ENCODE results near the gene SNRPD3. TPM values are rescaled to one million over a fixed set of nuclear protein-coding genes. Genes with fewer than 3 reads are reported as not detected.

The SNRPD3 gene
- total and polyA plus RNA-seq, 5 donors, result 63.4 to 109 (median 70.9) TPM

GRCh38 chr22:24516301-24516737 is 39.5 kb upstream of the SNRPD3 start:
- H3K4me1 ChIP-seq (ENCODE audit: control insufficient read depth, insufficient read depth, low read length), result peaks cover 2% of the 10 kb centered on the region
- H3K9me3 ChIP-seq (ENCODE audit: control insufficient read depth, low read length), result no peaks in the 10 kb centered on the region
- no peak overlapping the region for H3K27ac ChIP-seq (ENCODE audit: low read length)
- no peak for ATAC-seq
- 32% methylated on average over 3 of the region's 3 CpGs for WGBS
- no peaks in the 10 kb centered on the region for H3K27me3 ChIP-seq (ENCODE audit: control insufficient read depth, insufficient read depth)
- DNase-seq, result no peak
- H3K4me3 ChIP-seq (ENCODE audit: low read length), result no peak overlapping the region
- intact Hi-C loops (cut with DNase I), result loop anchor here in 3 of 4 donors (5.0 to 10.0 kb wide), 3 partner anchors 89 to 94 kb away; partner anchors contain the start of gene ADORA2A (in 2 of the 3)

- no peak overlapping the region for H3K27ac ChIP-seq (ENCODE audit: low read length)
- H3K4me1 ChIP-seq (ENCODE audit: control insufficient read depth, insufficient read depth, low read length), result no peaks in the 10 kb centered on the region
- H3K9me3 ChIP-seq (ENCODE audit: control insufficient read depth, low read length), result no peaks in the 10 kb centered on the region
- intact Hi-C loops (cut with DNase I), result loop anchor here in 3 of 4 donors (5.0 to 10.0 kb wide), 3 partner anchors 90 to 95 kb away; partner anchors contain the start of gene ADORA2A (in 2 of the 3)
- no peak overlapping the region for H3K4me3 ChIP-seq (ENCODE audit: low read length)
- H3K27me3 ChIP-seq (ENCODE audit: control insufficient read depth, insufficient read depth), result no peaks in the 10 kb centered on the region
- 90% methylated on average over 2 of the region's 2 CpGs for WGBS
- no peak for DNase-seq
- no peak for ATAC-seq
Measured at GRCh38 chr22:24517446-24517845, 38.4 kb upstream of the SNRPD3 start.

- Histone ChIP-seq H3K9me3 (ENCODE audit: control insufficient read depth, low read length) (no peaks in the 10 kb centered on the region), H3K4me1 (ENCODE audit: control insufficient read depth, insufficient read depth, low read length) (no peaks in the 10 kb centered on the region), H3K4me3 (ENCODE audit: low read length) (no peak overlapping the region), H3K27me3 (ENCODE audit: control insufficient read depth, insufficient read depth) (no peaks in the 10 kb centered on the region), H3K27ac (ENCODE audit: low read length) (no peak overlapping the region)
- intact Hi-C loops (cut with DNase I), result loop anchor here in 3 of 4 donors (5.0 to 10.0 kb wide), 3 partner anchors 91 to 96 kb away; partner anchors contain the start of gene ADORA2A (in 2 of the 3)
- DNase-seq (no peak), ATAC-seq (no peak)
- WGBS, result 92% methylated on average over 3 of the region's 3 CpGs
Measured at GRCh38 chr22:24518228-24518627, 37.6 kb upstream of the SNRPD3 start.

- no peak overlapping the region for H3K4me3 ChIP-seq (ENCODE audit: low read length)
- H3K9me3 ChIP-seq (ENCODE audit: control insufficient read depth, low read length), result no peaks in the 10 kb centered on the region
- DNase-seq (no peak), ATAC-seq (no peak)
- 69% methylated on average over 9 of the region's 9 CpGs for WGBS
- peaks cover 2% of the 10 kb centered on the region for H3K4me1 ChIP-seq (ENCODE audit: control insufficient read depth, insufficient read depth, low read length)
- intact Hi-C loops (cut with DNase I), result loop anchor here in 3 of 4 donors (5.0 to 10.0 kb wide), 3 partner anchors 92 to 97 kb away; partner anchors contain the start of gene ADORA2A (in 2 of the 3)
- H3K27me3 ChIP-seq (ENCODE audit: control insufficient read depth, insufficient read depth), result no peaks in the 10 kb centered on the region
- H3K27ac ChIP-seq (ENCODE audit: low read length), result no peak overlapping the region
Measured at GRCh38 chr22:24518771-24519485, 36.9 kb upstream of the SNRPD3 start.

GRCh38 chr22:24519496-24519895 is 36.3 kb upstream of the SNRPD3 start:
- WGBS, result 78% methylated on average over 5 of the region's 5 CpGs
- Histone ChIP-seq H3K9me3 (ENCODE audit: control insufficient read depth, low read length) (no peaks in the 10 kb centered on the region), H3K4me1 (ENCODE audit: control insufficient read depth, insufficient read depth, low read length) (peaks cover 2% of the 10 kb centered on the region), H3K4me3 (ENCODE audit: low read length) (no peak overlapping the region), H3K27ac (ENCODE audit: low read length) (no peak overlapping the region), H3K27me3 (ENCODE audit: control insufficient read depth, insufficient read depth) (no peaks in the 10 kb centered on the region)
- ATAC-seq (no peak), DNase-seq (no peak)
- intact Hi-C loops (cut with DNase I), result loop anchor here in 3 of 4 donors (5.0 to 10.0 kb wide), 3 partner anchors 92 to 97 kb away; partner anchors contain the start of gene ADORA2A (in 2 of the 3)

- Histone ChIP-seq H3K27me3 (ENCODE audit: control insufficient read depth, insufficient read depth) (no peaks in the 10 kb centered on the region), H3K9me3 (ENCODE audit: control insufficient read depth, low read length) (no peaks in the 10 kb centered on the region), H3K4me1 (ENCODE audit: control insufficient read depth, insufficient read depth, low read length) (peaks cover 5% of the 10 kb centered on the region), H3K27ac (ENCODE audit: low read length) (no peak overlapping the region), H3K4me3 (ENCODE audit: low read length) (no peak overlapping the region)
- 33% methylated on average over 8 of the region's 8 CpGs for WGBS
- ATAC-seq (peak; percentile 48 to 53), DNase-seq (peak in 1 of 3 donors; percentile 41)
- intact Hi-C loops (cut with DNase I), result loop anchor here in 1 of 4 donors (10.0 kb wide), 1 partner anchor 197 kb away; no protein-coding TSS in a partner anchor
Measured at GRCh38 chr22:24521791-24522245, 34.0 kb upstream of the SNRPD3 start.

GRCh38 chr22:24523873-24524272 is 31.9 kb upstream of the SNRPD3 start:
- DNase-seq, result peak in 1 of 3 donors; percentile 61
- intact Hi-C loops (cut with DNase I), result loop anchor here in 1 of 4 donors (10.0 kb wide), 1 partner anchor 199 kb away; no protein-coding TSS in a partner anchor
- peak; percentile 55 to 65 for ATAC-seq
- no peaks in the 10 kb centered on the region for H3K9me3 ChIP-seq (ENCODE audit: control insufficient read depth, low read length)
- peaks cover 5% of the 10 kb centered on the region for H3K4me1 ChIP-seq (ENCODE audit: control insufficient read depth, insufficient read depth, low read length)
- H3K27ac ChIP-seq (ENCODE audit: low read length), result no peak overlapping the region
- no peak overlapping the region for H3K4me3 ChIP-seq (ENCODE audit: low read length)
- WGBS, result 45% methylated on average over 2 of the region's 2 CpGs
- no peaks in the 10 kb centered on the region for H3K27me3 ChIP-seq (ENCODE audit: control insufficient read depth, insufficient read depth)

- ATAC-seq (peak; percentile 68 to 83), DNase-seq (peak; percentile 78 to 93 (median 87))
- WGBS, result 15% methylated on average over 12 of the region's 12 CpGs
- Histone ChIP-seq H3K9me3 (ENCODE audit: control insufficient read depth, low read length) (no peaks in the 10 kb centered on the region), H3K4me3 (ENCODE audit: low read length) (no peak overlapping the region), H3K27me3 (ENCODE audit: control insufficient read depth, insufficient read depth) (no peaks in the 10 kb centered on the region), H3K27ac (ENCODE audit: low read length) (no peak overlapping the region), H3K4me1 (ENCODE audit: control insufficient read depth, insufficient read depth, low read length) (peaks cover 5% of the 10 kb centered on the region)
- intact Hi-C loops (cut with DNase I), result loop anchor here in 3 of 4 donors (5.0 to 10.0 kb wide), 3 partner anchors 198 to 203 kb away; no protein-coding TSS in a partner anchor
Measured at GRCh38 chr22:24525416-24526037, 30.3 kb upstream of the SNRPD3 start.

GRCh38 chr22:24526191-24526590 is 29.6 kb upstream of the SNRPD3 start:
- Histone ChIP-seq H3K27me3 (ENCODE audit: control insufficient read depth, insufficient read depth) (no peaks in the 10 kb centered on the region), H3K4me3 (ENCODE audit: low read length) (no peak overlapping the region), H3K27ac (ENCODE audit: low read length) (no peak overlapping the region), H3K4me1 (ENCODE audit: control insufficient read depth, insufficient read depth, low read length) (peaks cover 5% of the 10 kb centered on the region), H3K9me3 (ENCODE audit: control insufficient read depth, low read length) (no peaks in the 10 kb centered on the region)
- DNase-seq (no peak), ATAC-seq (no peak)
- intact Hi-C loops (cut with DNase I), result loop anchor here in 3 of 4 donors (5.0 to 10.0 kb wide), 3 partner anchors 199 to 204 kb away; no protein-coding TSS in a partner anchor
- WGBS, result 78% methylated on average over 2 of the region's 2 CpGs

GRCh38 chr22:24529898-24530297 is 25.9 kb upstream of the SNRPD3 start:
- no peak overlapping the region for H3K27ac ChIP-seq (ENCODE audit: low read length)
- no peak for DNase-seq
- H3K27me3 ChIP-seq (ENCODE audit: control insufficient read depth, insufficient read depth), result no peaks in the 10 kb centered on the region
- no peak for ATAC-seq
- intact Hi-C loops (cut with DNase I), result loop anchor here in 3 of 4 donors (5.0 to 10.0 kb wide), 3 partner anchors 203 to 208 kb away; no protein-coding TSS in a partner anchor
- H3K4me1 ChIP-seq (ENCODE audit: control insufficient read depth, insufficient read depth, low read length), result peaks cover 2% of the 10 kb centered on the region
- H3K4me3 ChIP-seq (ENCODE audit: low read length), result no peak overlapping the region
- no peaks in the 10 kb centered on the region for H3K9me3 ChIP-seq (ENCODE audit: control insufficient read depth, low read length)
- 83% methylated on average over 2 of the region's 2 CpGs for WGBS

Data from right cardiac atrium (tissue), 5 donors.